ENCODE measurements around the gene LAMA3. TPM values are rescaled to one million over a fixed set of nuclear protein-coding genes. Genes with fewer than 3 reads are reported as not detected.

LAMA3 gene
- total RNA-seq, 2 experiments from 2014 or later = 0.04 to 0.17 TPM

DNA sequence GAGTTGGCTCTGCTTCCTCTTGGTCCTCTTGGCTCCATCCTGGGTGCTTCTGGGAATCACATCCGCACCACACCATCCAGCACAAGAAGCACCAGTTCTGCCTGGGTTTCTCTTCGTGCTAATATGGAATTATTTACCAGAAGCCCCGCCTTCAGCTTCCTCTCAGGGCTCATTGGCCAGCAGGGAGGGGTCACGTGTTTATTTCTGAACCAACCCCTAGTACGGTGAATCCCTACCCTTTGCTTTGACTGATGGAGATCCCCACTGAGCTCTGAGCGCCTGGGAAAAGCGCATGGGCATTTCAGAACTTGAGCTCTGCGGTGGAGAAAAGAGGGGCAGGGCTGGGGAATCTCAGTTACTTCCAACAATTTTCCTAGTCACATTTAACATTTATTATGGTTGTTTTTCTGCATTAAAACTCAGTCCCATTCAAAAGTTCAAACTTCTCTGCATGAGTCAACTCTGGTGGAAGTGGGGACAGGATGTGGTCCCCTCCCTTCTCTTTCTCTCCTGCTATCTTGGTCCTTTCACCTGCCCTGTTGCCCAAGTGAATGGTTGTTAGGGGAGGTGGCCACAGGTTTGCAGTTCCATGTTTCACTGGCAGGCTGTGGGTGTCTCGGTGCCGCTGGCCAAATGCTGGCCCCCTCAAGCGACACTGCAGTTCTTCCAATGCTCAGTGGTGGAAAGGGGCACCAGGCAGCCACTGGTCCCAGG lies 248.9 kb downstream of the LAMA3 start:
- CTCF ChIA-PET = interaction anchor here (1.4 kb wide), 1 partner anchor 79 kb away, joined by 3 read pairs; no protein-coding TSS in a partner anchor
- POLR2A ChIA-PET = no interaction called here

DNA sequence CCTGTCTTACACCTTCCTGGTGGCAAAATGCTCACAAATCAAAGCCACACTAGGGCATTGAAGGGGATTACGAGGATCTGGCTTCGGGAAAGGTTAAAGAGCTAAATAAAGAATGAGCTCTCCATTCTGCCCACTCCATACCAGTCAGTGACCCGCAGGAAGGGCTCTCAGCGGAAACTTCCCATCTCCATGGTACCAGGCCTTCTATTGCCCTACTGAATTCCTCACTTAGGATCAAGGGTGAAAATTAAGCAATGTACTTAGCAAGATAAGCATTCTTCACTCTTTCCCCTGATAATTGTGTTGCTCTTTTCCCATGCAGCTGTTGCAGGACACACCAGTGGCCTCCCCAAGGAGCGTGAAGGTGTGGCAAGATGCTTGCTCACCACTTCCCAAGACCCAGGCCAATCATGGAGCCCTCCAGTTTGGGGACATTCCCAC lies 249.7 kb downstream of the LAMA3 start:
- POLR2A ChIA-PET = no interaction called here
- CTCF ChIA-PET = interaction anchor here (1.6 kb wide), 1 partner anchor 20 kb away, joined by 4 read pairs; no protein-coding TSS in a partner anchor

DNA sequence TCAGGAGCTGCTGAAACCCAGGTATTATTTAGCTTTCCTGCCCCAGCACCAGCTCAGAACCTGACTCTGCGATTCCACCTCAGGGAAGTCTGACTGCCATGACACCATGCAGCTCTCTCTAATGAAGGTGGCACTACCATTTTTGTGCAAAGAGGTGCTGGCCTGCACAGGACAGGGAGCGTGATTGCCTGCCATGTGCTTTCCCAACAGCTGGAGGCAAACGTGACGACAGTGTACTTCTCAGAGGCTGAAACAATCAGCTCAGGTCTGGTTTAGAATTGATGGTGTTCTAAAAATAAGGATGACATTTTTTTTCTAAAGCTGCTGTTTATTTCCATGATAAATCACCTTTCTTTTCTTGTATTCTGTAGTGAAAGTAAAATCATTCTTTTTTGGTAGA lies 250.1 kb downstream of the LAMA3 start:
- POLR2A ChIA-PET = no interaction called here
- CTCF ChIA-PET = interaction anchor here (1.6 kb wide), 1 partner anchor 21 kb away, joined by 4 read pairs; no protein-coding TSS in a partner anchor

DNA sequence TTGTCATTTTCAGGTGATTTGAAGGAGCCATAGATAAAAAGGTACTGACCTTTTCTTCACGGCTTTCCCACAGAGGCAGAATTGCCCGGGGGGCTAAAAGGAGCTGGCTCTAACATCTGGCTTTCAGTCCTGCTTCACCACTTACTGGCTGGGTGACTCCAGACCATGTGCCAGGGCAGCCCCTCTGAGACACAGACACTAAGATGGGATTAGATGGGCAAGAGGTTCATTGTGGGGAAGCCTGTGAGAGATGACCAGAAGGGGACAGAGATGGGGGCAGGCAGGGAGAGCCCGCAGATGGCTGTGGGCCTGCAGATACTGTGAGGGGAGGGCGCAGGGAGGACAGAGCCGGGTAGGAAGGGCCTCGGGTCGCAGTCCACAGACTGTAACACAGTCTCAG lies 250.6 kb downstream of the LAMA3 start:
- ChIA-PET CTCF (interaction anchor here (1.1 to 1.6 kb wide), 2 partner anchors 20 to 21 kb away, joined by 4 read pairs; no protein-coding TSS in a partner anchor), POLR2A (no interaction called here)

DNA sequence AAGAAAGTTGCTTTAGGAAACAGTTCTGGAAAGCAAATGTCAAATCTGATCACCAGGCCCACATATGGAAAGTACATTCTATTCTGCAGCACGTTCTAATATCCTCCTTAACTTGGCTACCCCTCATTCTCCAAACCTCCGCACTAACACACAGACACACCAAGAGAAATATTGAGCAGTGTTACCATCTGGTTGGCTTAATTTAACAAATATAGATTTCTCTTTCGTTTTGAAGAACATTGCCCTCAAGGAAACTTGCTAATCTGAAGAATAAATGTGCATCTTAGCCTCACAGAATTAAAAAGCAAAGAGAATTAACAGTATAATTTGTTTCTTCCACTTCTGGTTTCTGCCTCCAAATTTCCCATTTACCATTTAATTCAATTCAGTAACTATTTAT lies 252.5 kb downstream of the LAMA3 start:
- CTCF ChIA-PET = no interaction called here
- POLR2A ChIA-PET = no interaction called here

DNA sequence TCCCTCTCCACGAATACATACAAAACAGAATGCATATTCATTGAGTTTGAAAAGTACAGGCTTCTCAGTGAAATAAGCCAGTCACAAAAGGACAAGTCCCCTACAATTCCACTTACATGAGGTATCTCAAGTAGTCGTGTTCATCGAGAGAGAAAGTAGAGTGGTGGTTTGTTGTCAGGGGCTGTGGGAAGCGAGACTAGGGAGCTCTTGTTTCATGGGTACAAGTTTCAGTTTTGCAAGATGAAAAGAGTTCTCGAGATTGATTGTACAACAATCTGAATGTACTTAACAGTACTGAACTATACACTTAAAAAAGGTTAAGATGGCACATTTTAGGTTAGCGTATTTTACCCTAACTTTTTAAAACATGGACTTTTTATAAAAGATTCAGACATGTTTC lies 253.9 kb downstream of the LAMA3 start:
- ChIA-PET POLR2A (no interaction called here), CTCF (interaction anchor here (0.6 to 1.5 kb wide), 5 partner anchors 14 to 1678 kb away, joined by 3 to 5 read pairs (median 4); no protein-coding TSS in a partner anchor)

DNA sequence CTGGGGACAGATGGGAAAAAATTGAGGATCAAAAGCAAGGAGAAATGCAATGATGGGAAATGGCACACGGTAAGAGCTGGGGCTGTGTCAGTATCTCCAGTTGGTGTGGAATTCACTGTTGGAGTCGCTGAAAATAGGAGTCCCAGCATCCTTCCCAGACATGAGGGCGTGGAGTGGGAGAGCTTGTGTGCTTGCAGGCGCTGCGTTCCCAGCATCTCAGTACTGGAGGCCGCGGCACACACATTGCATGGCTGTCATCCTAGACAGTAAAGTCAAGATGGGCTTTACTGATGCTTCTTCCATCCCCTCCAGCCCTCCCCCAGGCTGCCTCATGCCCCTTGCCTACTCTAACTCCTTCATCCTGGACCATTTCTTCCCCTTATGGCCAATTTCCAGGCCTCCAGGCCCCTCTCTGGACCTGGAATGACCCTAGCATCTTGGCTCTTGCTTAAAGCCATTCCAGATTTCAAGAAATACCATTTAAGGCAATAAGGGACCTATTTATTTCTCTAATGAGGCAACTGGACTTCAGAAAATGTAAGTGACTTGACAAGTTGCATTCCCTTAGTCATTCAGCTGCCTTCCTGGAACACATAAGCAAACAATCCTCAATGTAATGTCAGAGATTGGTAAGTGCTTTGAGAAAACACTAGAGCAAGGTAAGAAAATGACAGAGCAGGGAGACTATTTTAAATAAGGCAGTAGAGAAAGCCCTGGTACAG lies 254.8 kb downstream of the LAMA3 start:
- CTCF ChIA-PET = interaction anchor here (0.6 to 1.5 kb wide), 3 partner anchors 15 to 118 kb away, joined by 3 to 5 read pairs (median 4); no protein-coding TSS in a partner anchor
- POLR2A ChIA-PET = no interaction called here

DNA sequence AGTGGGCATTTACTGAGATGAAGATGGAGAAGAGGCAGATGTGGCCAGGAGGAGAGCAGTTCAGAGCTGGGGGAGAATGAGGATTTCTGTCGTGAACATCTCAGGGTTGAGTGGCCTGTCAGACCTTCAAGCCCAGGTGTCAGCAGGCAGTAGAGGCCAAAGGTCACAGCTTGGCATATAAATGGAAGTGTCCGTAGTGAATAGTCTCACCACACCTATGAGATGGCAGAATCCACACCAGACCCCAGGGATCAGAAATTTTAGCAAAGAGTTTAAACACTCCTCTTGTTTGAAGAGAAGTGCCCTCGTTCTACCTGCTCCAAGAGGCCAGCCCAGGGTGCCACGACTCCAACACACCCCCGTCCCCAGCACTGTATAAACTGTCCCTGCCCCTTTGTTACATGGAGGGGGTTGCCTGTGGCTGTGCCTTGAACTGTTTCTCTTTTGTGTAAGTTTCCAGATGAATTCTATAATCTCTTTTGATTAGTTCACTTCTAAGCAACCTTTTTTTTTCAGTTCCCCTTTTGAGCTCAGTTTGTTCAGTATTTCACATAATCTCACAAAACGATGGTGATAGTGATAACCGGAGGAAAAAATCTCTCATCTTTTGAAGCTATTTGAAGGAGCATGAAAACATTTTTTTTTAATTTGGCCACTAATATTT lies 256.3 kb downstream of the LAMA3 start:
- CTCF ChIA-PET = interaction anchor here (0.6 kb wide), 1 partner anchor 118 kb away, joined by 3 read pairs; no protein-coding TSS in a partner anchor
- POLR2A ChIA-PET = no interaction called here

DNA sequence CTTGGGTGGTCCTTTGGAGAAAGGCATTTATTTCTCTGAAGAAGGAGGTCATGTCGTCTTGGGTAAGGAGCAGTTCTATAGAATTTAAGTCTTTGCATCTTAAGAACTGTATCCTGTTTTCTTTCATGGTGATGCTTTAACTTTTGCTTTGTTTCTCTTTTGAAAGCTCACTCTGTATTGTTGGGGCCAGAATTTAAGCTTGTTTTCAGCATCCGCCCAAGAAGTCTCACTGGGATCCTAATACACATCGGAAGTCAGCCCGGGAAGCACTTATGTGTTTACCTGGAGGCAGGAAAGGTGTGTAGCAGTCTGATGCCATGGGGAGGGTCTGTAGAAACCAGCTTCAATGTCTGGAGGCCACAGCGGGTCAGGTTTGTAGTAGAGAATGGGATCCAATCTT lies 260.6 kb downstream of the LAMA3 start:
- ChIA-PET POLR2A (no interaction called here), CTCF (no interaction called here)

DNA sequence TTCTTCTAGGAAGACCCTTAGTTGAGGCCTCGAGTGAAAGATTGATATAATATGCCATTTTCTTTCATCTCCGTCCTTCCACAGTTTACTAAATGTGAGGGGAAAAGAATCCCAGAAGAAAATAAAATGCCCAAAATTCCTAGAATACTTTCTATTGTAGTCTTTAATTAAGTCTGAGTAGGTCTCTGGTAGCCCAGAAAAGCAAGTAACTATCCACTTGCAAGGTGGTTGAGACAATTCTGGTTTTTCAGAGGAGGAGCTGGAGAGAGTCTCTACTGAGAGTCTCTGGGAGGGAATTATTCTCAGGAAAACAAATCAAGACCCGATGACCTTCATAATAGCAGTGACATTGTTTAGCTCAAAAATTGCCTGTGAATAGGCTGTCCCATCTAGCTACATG lies 261.4 kb downstream of the LAMA3 start:
- ChIA-PET POLR2A (no interaction called here), CTCF (interaction anchor here (0.7 kb wide), 1 partner anchor 32 kb away, joined by 3 read pairs; no protein-coding TSS in a partner anchor)

DNA sequence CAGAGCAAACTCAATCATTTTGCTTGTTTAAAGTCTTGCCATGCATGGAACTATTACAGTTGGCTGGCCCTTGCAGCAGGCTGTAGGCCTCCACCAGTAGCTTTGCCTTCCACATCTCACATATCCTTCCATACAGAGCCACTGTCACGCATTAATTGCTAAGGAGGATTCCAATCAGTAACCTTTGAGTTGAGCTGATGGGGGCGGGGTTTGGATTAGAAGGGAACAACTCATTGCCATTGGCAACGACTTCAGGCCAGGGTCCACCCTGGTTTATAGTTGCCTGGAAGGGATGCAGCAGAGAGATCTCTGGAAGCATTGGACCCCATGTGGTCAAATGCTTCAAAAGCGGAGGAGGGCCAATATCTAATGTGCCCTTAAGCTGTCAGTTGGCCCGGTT lies 262.0 kb downstream of the LAMA3 start:
- ChIA-PET CTCF (interaction anchor here (0.7 kb wide), 1 partner anchor 33 kb away, joined by 3 read pairs; no protein-coding TSS in a partner anchor), POLR2A (no interaction called here)

DNA sequence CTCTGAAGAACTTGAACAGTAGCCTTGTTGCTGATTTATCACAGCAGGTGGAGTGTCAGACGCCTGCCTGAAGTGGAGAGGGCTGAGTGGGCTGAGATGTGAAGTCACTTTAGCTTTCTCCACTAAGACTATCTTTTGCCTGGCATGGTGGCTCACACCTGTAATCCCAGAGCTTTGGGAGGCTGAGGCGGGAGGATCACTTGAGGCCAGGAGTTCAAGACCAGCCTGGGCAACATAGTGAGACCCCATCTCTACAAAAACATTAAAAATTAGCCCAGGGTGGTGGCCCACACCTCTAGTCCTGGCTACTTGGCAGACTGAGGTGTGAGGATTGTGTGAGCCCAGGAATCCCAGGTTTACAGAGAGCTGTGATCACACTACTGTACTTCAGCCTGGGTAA lies 264.7 kb downstream of the LAMA3 start:
- ChIA-PET CTCF (no interaction called here), POLR2A (no interaction called here)

DNA sequence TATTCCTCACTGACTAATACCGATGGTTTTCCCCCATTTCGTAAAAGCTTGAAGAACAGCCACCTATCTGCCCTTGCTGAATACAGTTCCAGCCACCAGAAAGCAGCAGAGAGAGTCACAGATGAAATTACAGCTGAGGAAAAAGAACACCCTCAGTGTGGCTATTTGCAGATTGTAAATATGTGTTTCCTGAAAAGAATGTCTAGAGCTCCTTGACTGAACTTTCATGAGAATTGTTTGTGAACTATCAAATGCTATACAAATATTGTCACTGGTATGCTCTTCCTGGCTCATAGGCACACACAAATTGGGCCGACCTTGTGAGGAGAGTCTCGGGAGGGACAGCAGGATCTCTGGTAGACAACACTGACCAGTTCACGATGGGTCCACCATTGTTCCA lies 267.2 kb downstream of the LAMA3 start:
- ChIA-PET POLR2A (no interaction called here), CTCF (no interaction called here)

DNA sequence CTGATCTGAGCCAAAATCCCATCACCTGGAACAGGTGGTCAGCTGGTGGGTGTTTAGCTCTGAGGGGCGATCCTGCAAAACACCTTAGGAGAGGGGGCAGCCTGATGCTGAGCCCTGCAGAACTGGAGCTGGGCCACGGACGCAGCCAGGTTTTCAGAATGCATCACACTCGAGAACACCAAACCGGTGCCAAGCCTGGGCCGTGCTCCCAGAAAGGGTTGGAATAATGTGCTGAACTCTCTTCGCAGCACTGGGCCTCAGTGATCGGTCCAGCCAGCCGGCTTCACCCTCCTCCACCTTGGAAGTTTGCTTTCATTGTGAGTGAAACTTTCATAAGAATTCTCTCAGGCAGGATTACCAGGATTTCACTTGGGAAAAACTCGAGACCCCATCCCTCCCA lies 268.8 kb downstream of the LAMA3 start:
- ChIA-PET POLR2A (no interaction called here), CTCF (interaction anchor here (1.1 kb wide), 1 partner anchor 134 kb away, joined by 4 read pairs; no protein-coding TSS in a partner anchor)

DNA sequence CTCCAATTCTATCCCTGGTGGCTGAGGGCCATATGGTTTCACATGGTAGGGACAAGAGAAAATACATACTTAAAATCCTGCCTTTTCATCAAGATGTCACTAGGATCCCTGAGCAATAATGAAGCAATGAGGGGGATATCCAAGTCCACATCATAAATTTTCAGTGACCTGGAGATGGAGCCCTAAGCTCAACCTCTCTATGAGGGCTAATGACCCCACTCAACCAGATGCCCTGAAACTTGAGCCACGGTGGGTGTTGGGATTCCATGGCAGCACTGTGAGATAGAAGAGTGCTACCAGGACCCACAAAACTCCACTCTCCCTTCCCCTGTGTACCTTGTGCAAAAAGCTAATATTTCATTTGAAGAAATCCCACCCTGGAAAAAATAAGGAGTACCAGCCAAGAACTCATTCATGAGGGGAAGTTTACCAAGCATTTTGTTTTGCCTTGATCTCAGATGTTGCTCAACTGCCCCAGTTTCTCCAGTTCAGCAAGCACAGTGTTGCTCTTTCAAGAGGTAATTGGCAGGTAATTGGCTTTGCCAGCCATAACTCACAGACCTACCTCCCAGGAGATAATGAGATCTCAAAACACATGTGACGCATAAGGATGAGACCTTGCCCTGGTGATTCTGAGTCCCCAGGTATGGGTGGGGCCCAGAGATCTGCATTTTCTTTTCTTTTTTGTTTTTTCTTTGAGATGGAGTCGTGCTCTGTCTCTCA lies 274.4 kb downstream of the LAMA3 start:
- ChIA-PET POLR2A (no interaction called here), CTCF (interaction anchor here (1.2 kb wide), 1 partner anchor 144 kb away, joined by 3 read pairs; no protein-coding TSS in a partner anchor)

DNA sequence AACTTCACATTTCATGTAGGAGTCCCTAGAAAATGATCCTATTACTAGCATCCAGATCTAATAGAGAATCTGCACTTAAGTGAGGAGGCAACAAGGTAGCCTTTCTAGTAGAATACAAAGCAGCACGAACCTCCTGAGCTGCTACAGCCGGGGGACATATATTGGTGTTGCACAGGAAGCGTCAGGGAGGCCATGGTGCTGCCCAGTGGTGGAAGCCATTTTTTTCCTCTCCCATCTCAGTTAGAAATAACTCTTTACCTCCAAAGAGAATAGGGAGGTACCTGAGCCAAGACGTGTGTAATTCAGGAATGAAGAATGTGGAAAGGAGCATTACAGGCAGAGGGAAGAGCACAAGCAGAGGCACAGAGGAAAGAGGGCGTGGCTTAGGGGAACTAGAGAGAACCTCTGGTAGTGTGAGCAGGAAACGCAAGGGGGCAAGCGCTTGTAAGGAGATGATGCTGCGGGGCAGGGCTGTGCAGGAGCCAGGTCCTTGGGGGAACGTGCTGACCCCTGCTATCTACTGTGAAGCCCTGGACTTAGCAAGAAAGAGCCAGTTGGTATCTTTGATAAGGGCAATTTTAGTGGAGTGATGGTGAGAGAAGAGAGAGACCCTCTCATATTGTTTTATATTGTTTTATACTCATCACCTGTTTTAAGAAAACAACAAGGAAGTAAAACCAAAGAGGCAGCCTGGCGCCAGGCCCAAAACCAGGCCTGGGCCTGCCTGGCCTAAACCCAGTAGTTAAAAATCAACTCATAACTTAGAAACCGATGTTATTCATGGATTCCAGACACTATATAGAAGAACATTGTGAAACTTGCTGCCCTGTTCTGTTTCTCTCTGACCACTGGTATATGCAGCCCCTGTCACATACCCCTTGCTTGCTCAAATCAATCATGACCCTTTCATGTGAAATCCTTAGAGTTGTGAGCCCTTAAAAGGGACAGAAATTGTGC lies 275.3 kb downstream of the LAMA3 start:
- ChIA-PET CTCF (interaction anchor here (0.8 to 1.2 kb wide), 2 partner anchors 16 to 143 kb away, joined by 3 read pairs; no protein-coding TSS in a partner anchor), POLR2A (no interaction called here)

DNA sequence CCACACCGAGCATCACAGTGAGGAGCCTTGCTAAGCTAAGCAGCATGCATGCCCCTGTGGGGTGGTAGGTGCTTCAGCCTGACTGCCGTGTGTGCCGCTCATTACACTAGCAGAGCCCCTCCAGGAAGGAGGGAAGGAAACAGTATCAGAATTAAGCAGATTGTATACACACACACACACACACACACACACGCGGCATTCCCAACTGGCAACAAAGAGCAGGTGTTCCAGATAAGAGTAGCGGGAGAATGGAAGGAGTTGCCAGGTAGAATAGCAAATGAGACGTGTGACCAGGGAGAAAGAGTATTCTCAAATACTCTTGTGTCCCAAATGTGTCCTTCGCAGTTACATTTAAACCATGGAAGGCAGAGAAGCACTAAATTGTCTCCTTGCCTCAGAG lies 277.7 kb downstream of the LAMA3 start:
- ChIA-PET POLR2A (no interaction called here), CTCF (interaction anchor here (0.7 kb wide), 1 partner anchor 9 kb away, joined by 3 read pairs; no protein-coding TSS in a partner anchor)

All from activated CD8-positive, alpha-beta memory T cell treated with anti-CD3 and anti-CD28 coated beads for 36 hours (primary cell).